K562 (cell line): ENCODE data around the gene RIC8B. TPM values are rescaled to one million over a fixed set of nuclear protein-coding genes. Genes with fewer than 3 reads are reported as not detected.

Experiments
- ATAC-seq: fragments of 200-7000 bp; cut with Tn5 transposase; 3 replicates; pipeline ENCODE4 v1.9.1; 2020; ENCODE audit warnings: moderate library complexity
- BruUV-seq: library from RNA; stranded (reverse); fragments of 400-500 nt; replicated peaks from 2 replicates; lab custom pipeline; 2021; lab: Mats Ljungman, UMichigan
- CTCF ChIA-PET: fragments of 300-600 bp; formaldehyde crosslinking; extraction: SDS; loops from one replicate; lab custom pipeline; 2021; ENCODE audit warnings: low intra/inter-chr PET ratio; lab: Yijun Ruan, JAX
- POLR2A ChIA-PET: fragments of 300-600, 350-650 bp; sonication (Branson Sonifier 250); formaldehyde crosslinking; extraction: SDS; loops from one replicate; lab custom pipeline; 2021; ENCODE audit warnings: antibody characterized with exemption, inconsistent platforms; lab: Yijun Ruan, JAX
- DNase-seq, 4 experiments: peaks; one replicate each; pipeline versions ENCODE4 v3.0.0 to v3.0.0-alpha.2; 2011 to 2018; ENCODE audit warnings: low spot score in 3 of 4, mixed read lengths in 3 of 4; ENCODE audit errors: extremely low read depth in 1 of 4
- FAIRE-seq: peaks from 2 replicates; lab custom pipeline; 2011; peaks lifted over from hg19 to GRCh38; lab: Jason Lieb, UNC
- H2AFZ ChIP-seq: 2 replicates; pipeline ENCODE4 v1.6.0; 2011; ENCODE audit warnings: low read depth, low read length, control low read depth, inconsistent platforms
- H3K27ac ChIP-seq: fragments of 200-600 bp; 3 replicates; pipeline ENCODE4 v1.8.0; 2011; ENCODE audit warnings: low read depth, mild to moderate bottlenecking, control low read depth, inconsistent platforms, low read length, moderate library complexity, mixed read lengths; ENCODE audit errors: extremely low read depth
- H3K27me3 ChIP-seq, 2 experiments: fragments of 300-600 bp in 1 of 2; 2 replicates in 1 of 2; 3 replicates in 1 of 2; pipeline versions ENCODE4 v1.6.0 to v1.8.0; 2011; ENCODE audit warnings: inconsistent platforms in 2 of 2, low read length in 2 of 2, mild to moderate bottlenecking in 1 of 2, mixed read lengths in 1 of 2, moderate library complexity in 1 of 2; ENCODE audit not compliant: control insufficient read depth in 2 of 2, insufficient read depth in 2 of 2
- H3K36me3 ChIP-seq: fragments of 300-600 bp; 3 replicates; pipeline ENCODE4 v1.8.0; 2011; ENCODE audit warnings: mild to moderate bottlenecking, low read length, inconsistent platforms; ENCODE audit not compliant: control insufficient read depth, insufficient read depth
- H3K4me1 ChIP-seq, 2 experiments: fragments of 200-600 bp in 1 of 2; replicated peaks in 1 of 2; 2 replicates in 1 of 2; 3 replicates in 1 of 2; pipeline versions ENCODE4 v1.5.1 to v1.8.0; 2011; ENCODE audit warnings: inconsistent platforms in 2 of 2, low read length in 2 of 2, mild to moderate bottlenecking in 1 of 2, mixed read lengths in 1 of 2, moderate library complexity in 1 of 2; ENCODE audit not compliant: control insufficient read depth in 2 of 2, insufficient read depth in 2 of 2
- H3K4me2 ChIP-seq: 2 replicates; pipeline ENCODE4 v1.6.1; 2011; ENCODE audit warnings: low read length, control low read depth, inconsistent platforms, mixed read lengths; ENCODE audit not compliant: insufficient read depth
- H3K4me3 ChIP-seq: fragments of 200-600 bp; sonication (generic), shearing (Covaris generic); 2 replicates; pipeline ENCODE4 v1.5.1; 2016; ENCODE audit warnings: control low read depth, inconsistent platforms
- H3K79me2 ChIP-seq: fragments of 200-600 bp; 3 replicates; pipeline ENCODE4 v1.8.0; 2011; ENCODE audit warnings: low read length, inconsistent platforms; ENCODE audit not compliant: control insufficient read depth, insufficient read depth
- H3K9ac ChIP-seq, 2 experiments: 2 replicates each; pipeline versions ENCODE4 v1.6.0 to v1.6.1; 2011; ENCODE audit warnings: low read depth in 2 of 2, low read length in 2 of 2, control low read depth in 1 of 2, inconsistent platforms in 1 of 2, mild to moderate bottlenecking in 1 of 2, mixed read lengths in 1 of 2; ENCODE audit not compliant: insufficient read depth in 1 of 2
- H3K9me1 ChIP-seq: one replicate; pipeline ENCODE4 v1.6.0; 2011; ENCODE audit warnings: inconsistent platforms, mild to moderate bottlenecking, low read length, moderate library complexity; ENCODE audit not compliant: control insufficient read depth, insufficient read depth
- H3K9me3 ChIP-seq: replicated peaks from 2 replicates; pipeline ENCODE4 v1.5.1; 2011; ENCODE audit warnings: low read depth, low read length, inconsistent platforms; ENCODE audit not compliant: control insufficient read depth, insufficient read depth
- H4K20me1 ChIP-seq: replicated peaks from 2 replicates; pipeline ENCODE4 v1.6.1; 2011; ENCODE audit warnings: low read length, inconsistent platforms, mixed read lengths; ENCODE audit not compliant: control insufficient read depth, insufficient read depth
- CTCF ChIP-seq, 3 experiments: IDR thresholded peaks in 2 of 3; conservative IDR thresholded peaks in 1 of 3; 2 replicates each; pipeline ENCODE4 v1.5.1; 2011 to 2012; ENCODE audit warnings: low read length in 3 of 3, mild to moderate bottlenecking in 3 of 3, control low read depth in 2 of 3, improper control_type of control experiment in 1 of 3, inconsistent platforms in 1 of 3, low read depth in 1 of 3, mixed read lengths in 1 of 3, moderate library complexity in 1 of 3; ENCODE audit not compliant: insufficient read depth in 2 of 3
- DNMT1 ChIP-seq: fragments of 450-650 bp; IDR thresholded peaks from 2 replicates; pipeline ENCODE4 v1.6.1; 2016; ENCODE audit warnings: antibody characterized with exemption, mild to moderate bottlenecking
- NR0B1 ChIP-seq: fragments of 450-650 bp; IDR thresholded peaks from one replicate; pipeline ENCODE4 v1.6.1; 2018; ENCODE audit warnings: mild to moderate bottlenecking, moderate library complexity; ENCODE audit not compliant: partially characterized antibody
- RAD21 ChIP-seq, 2 experiments: fragments of 250-450 bp in 1 of 2; fragments of 450-650 bp in 1 of 2; sonication (Bioruptor Pico) in 1 of 2; formaldehyde crosslinking in 1 of 2; IDR thresholded peaks in 1 of 2; conservative IDR thresholded peaks in 1 of 2; 2 replicates each; pipeline versions ENCODE4 v1.4.0 to v1.8.0; 2020 to 2022; ENCODE audit warnings: mild to moderate bottlenecking in 2 of 2, moderate library complexity in 1 of 2
- TARDBP ChIP-seq: fragments of 450-650 bp; IDR thresholded peaks from 2 replicates; pipeline ENCODE4 v1.6.1; 2016
- ZC3H4 ChIP-seq: sonication (generic); formaldehyde crosslinking; IDR thresholded peaks from 2 replicates; pipeline ENCODE4 v1.9.0; 2021; ENCODE audit warnings: missing genetic modification reagents, borderline replicate concordance
- ZNF395 ChIP-seq: fragments of 200-800 bp; sonication (Bioruptor generic); IDR thresholded peaks from 2 replicates; pipeline ENCODE4 v1.6.1; 2017; ENCODE audit warnings: missing genetic modification characterization, missing compliant biosample characterization
- WGBS: fragments of 100-300 bp; shearing (Covaris generic); methylation state at CpG from one replicate; pipeline ENCODE4 v1.1.6; 2016; ENCODE audit warnings: low coverage, mixed read lengths; ENCODE audit not compliant: insufficient coverage; ENCODE audit errors: missing lambda C conversion rate; 5-methylcytosine and 5-hydroxymethylcytosine counted together
- in situ Hi-C: fragments of 300-500 bp; cut with MboI; formaldehyde crosslinking; loops from 4 replicates; pipeline ENCODE4 v1.15.0; 2018; ENCODE audit warnings: inconsistent platforms, mixed read lengths
- intact Hi-C: fragments of 100-400 bp; cut with micrococcal nuclease; formaldehyde crosslinking; loops from 2 replicates; pipeline ENCODE4 v1.14.2; 2022
- polyA plus RNA-seq, 8 experiments: library from polyadenylated mRNA; depleted of rRNA in 4 of 8; stranded (reverse) in 5 of 8; unstranded in 3 of 8; fragments of >200 nt; fragmentation: Nextera tagmentation in 2 of 8; fragmentation: Illumina TruSeq in 1 of 8; extraction: Ambion mirVana in 2 of 8; extraction: Trizol in 1 of 8; gene quantifications; 2 replicates each; pipeline versions ENCODE4 v1.2.1 to v1.2.3, GENCODE V29; 2011 to 2014; ENCODE audit warnings: inconsistent platforms in 1 of 8, missing spikeins in 1 of 8
- total RNA-seq, 7 experiments: library from RNA; depleted of rRNA in 6 of 7; stranded (reverse); fragments of >200 nt in 6 of 7; fragmentation: Illumina TruSeq in 2 of 7; extraction: Trizol in 2 of 7; gene quantifications; 2 replicates each; pipeline versions ENCODE4 v1.2.1 to v1.2.3, GENCODE V29; 2011 to 2021; ENCODE audit warnings: low replicate concordance in 1 of 7

RIC8B gene
- total and polyA plus RNA-seq, 9 of the 15 experiments (the other 6 are each of a cell fraction or from before 2014, with no cell fraction given), result 0.92 to 8.1 (median 4.8) TPM

- ATAC-seq (peak; percentile 73), DNase-seq (peak in 1 of 4 experiments; percentile 29), FAIRE-seq (no peak)
- peak overlapping the region; percentile 20; the same call in 1 of the 2 replicates for H2AFZ ChIP-seq
- H3K9ac ChIP-seq, result no peak overlapping the region
- no peaks in the 10 kb centered on the region for H3K79me2 ChIP-seq
- ChIA-PET POLR2A (interaction anchor here (0.9 to 1.0 kb wide), 2 partner anchors 8 to 379 kb away, joined by 3 to 4 read pairs; partner anchors contain the start of gene POLR3B), CTCF (no interaction called here)
- no peaks in the 10 kb centered on the region for H3K9me3 ChIP-seq
- H3K4me2 ChIP-seq, result no peak overlapping the region
- H3K4me1 ChIP-seq, result peaks cover 0 to 17% of the 10 kb centered on the region in 2 experiments; a peak in 2 of 5 replicates
- H3K9me1 ChIP-seq, result no peaks in the 10 kb centered on the region
- H3K27me3 ChIP-seq, result peaks cover 7 to 8% of the 10 kb centered on the region in 2 experiments; a peak in 4 of 5 replicates
- in situ Hi-C loops, result no loop called here
- BruUV-seq, result no TSS peak
- 6% methylated on average over 9 of the region's 9 CpGs for WGBS
- no peaks in the 10 kb centered on the region for H3K36me3 ChIP-seq
- intact Hi-C loops, result loop anchor here (2.0 to 10.0 kb wide), 2 partner anchors 104 to 178 kb away; no protein-coding TSS in a partner anchor
- H4K20me1 ChIP-seq, result no peaks in the 10 kb centered on the region
- H3K27ac ChIP-seq, result no peak overlapping the region
- H3K4me3 ChIP-seq, result no peak overlapping the region
- TF ChIP-seq NR0B1, result no peak
- TF ChIP-seq TARDBP, result no peak
- peak in 2 of 3 experiments; percentile 31 to 42; a peak in 4 of 6 replicates for TF ChIP-seq CTCF (IDR thresholded peaks at IDR 0.05 in 2 of 3, conservative IDR thresholded peaks at IDR 0.05 in 1 of 3; ENCODE audit: insufficient read depth in 2 of 3, low read depth in 1 of 3, low read length in 3 of 3)
- TF ChIP-seq ZNF395 (CRISPR knock-in tag), result no peak
- TF ChIP-seq DNMT1, result no peak
- peak; percentile 22 to 40; a peak in 2 of 4 replicates for TF ChIP-seq RAD21 (CRISPR knock-in tag; conservative IDR thresholded peaks at IDR 0.05 in 1 of 2, IDR thresholded peaks at IDR 0.05 in 1 of 2)
- no peak for TF ChIP-seq ZC3H4 (CRISPR knock-in tag)
Measured at GRCh38 chr12:106736051-106736957, 38.2 kb upstream of the RIC8B start.
